Measurements from ENCODE around the gene HSPA9.

DNA sequence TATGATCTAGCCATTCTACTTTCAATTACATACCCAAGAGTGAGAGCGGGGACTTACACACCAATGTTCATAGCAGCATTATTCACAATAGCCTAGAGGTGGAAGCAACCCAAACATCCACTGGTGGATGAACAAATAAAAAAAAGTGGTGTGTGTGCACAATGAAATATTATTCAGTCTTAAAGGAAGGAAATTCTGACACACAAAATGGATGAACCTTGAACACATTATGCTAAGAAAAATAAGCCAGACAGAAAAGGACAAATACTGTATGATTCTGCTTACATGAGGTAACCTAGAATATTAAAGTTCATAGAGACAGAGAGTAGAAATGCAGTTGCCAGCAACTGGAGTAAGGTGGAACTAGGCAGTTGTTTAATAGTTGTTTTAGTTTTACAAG, 54.2 kb downstream of the HSPA9 start:
- TF ChIP-seq, protein P1, sequence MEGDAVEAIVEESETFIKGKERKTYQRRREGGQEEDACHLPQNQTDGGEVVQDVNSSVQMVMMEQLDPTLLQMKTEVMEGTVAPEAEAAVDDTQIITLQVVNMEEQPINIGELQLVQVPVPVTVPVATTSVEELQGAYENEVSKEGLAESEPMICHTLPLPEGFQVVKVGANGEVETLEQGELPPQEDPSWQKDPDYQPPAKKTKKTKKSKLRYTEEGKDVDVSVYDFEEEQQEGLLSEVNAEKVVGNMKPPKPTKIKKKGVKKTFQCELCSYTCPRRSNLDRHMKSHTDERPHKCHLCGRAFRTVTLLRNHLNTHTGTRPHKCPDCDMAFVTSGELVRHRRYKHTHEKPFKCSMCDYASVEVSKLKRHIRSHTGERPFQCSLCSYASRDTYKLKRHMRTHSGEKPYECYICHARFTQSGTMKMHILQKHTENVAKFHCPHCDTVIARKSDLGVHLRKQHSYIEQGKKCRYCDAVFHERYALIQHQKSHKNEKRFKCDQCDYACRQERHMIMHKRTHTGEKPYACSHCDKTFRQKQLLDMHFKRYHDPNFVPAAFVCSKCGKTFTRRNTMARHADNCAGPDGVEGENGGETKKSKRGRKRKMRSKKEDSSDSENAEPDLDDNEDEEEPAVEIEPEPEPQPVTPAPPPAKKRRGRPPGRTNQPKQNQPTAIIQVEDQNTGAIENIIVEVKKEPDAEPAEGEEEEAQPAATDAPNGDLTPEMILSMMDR (IDR thresholded peaks at IDR 0.05) = no peak
- no peak for TF ChIP-seq POLR2A (IDR thresholded peaks at IDR 0.05)
